ENCODE results near the gene DNA2.

The DNA2 gene

DNA sequence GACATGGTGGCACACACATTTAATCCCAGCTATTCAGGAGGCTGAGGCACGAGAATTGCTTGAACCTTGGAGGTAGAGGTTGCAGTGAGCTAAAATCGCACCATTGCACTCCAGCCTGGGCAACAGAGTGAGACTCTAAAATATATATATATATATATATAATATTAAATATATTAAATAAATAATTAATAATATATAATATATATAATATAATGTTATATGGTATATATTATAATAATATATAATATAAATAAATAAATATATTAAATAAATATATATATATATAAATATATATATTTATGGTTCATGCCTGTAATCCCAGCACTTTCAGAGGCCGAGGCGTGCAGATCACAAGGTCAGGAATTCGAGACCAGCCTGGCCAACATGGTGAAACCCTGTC, 105.2 kb downstream of the DNA2 start:
- peaks cover 0 to 3% (median 0%) of the 10 kb centered on the region in 5 donors for H3K9me3 ChIP-seq (ENCODE audit: control insufficient read depth in 5 of 5, low read length in 5 of 5)
- H3K9ac ChIP-seq (ENCODE audit: low read length in 5 of 5) = no peak overlapping the region
- no peaks in the 10 kb centered on the region for H3K4me1 ChIP-seq (ENCODE audit: control insufficient read depth in 5 of 5, insufficient read depth in 5 of 5, low read length in 5 of 5)
- no peak overlapping the region for H3K4me3 ChIP-seq (ENCODE audit: low read depth in 1 of 5, low read length in 5 of 5)
- H3K36me3 ChIP-seq (ENCODE audit: control insufficient read depth in 5 of 5, insufficient read depth in 5 of 5, low read length in 5 of 5) = peaks cover 8 to 45% (median 30%) of the 10 kb centered on the region in 5 donors
- H3K27me3 ChIP-seq (ENCODE audit: control insufficient read depth in 5 of 5, insufficient read depth in 4 of 5, low read length in 5 of 5) = no peaks in the 10 kb centered on the region
- H3K27ac ChIP-seq (ENCODE audit: low read depth, low read length) = no peak overlapping the region

GRCh38 chr10:68365611-68366010, 106.2 kb downstream of the DNA2 start:
- Histone ChIP-seq H3K4me3 (ENCODE audit: low read depth in 1 of 5, low read length in 5 of 5) (no peak overlapping the region), H3K36me3 (ENCODE audit: control insufficient read depth in 5 of 5, insufficient read depth in 5 of 5, low read length in 5 of 5) (peaks cover 12 to 49% (median 32%) of the 10 kb centered on the region in 5 donors), H3K9ac (ENCODE audit: low read length in 5 of 5) (no peak overlapping the region)

GRCh38 chr10:68364101-68364886, 107.5 kb downstream of the DNA2 start:
- Histone ChIP-seq H3K4me1 (ENCODE audit: control insufficient read depth in 5 of 5, insufficient read depth in 5 of 5, low read length in 5 of 5) (no peaks in the 10 kb centered on the region), H3K36me3 (ENCODE audit: control insufficient read depth in 5 of 5, insufficient read depth in 5 of 5, low read length in 5 of 5) (peaks cover 12 to 44% (median 30%) of the 10 kb centered on the region in 5 donors), H3K4me3 (ENCODE audit: low read depth in 1 of 5, low read length in 5 of 5) (no peak overlapping the region), H3K9ac (ENCODE audit: low read length in 5 of 5) (no peak overlapping the region), H3K27me3 (ENCODE audit: control insufficient read depth in 5 of 5, insufficient read depth in 4 of 5, low read length in 5 of 5) (no peaks in the 10 kb centered on the region), H3K27ac (ENCODE audit: low read depth, low read length) (no peak overlapping the region), H3K9me3 (ENCODE audit: control insufficient read depth in 5 of 5, low read length in 5 of 5) (no peaks in the 10 kb centered on the region)

More at GRCh38 chr10:68365611-68366010, 106.2 kb downstream of the DNA2 start:
- H3K9me3 ChIP-seq (ENCODE audit: control insufficient read depth in 5 of 5, low read length in 5 of 5) = no peaks in the 10 kb centered on the region
- no peaks in the 10 kb centered on the region for H3K4me1 ChIP-seq (ENCODE audit: control insufficient read depth in 5 of 5, insufficient read depth in 5 of 5, low read length in 5 of 5)
- no peak overlapping the region for H3K27ac ChIP-seq (ENCODE audit: low read depth, low read length)
- no peaks in the 10 kb centered on the region for H3K27me3 ChIP-seq (ENCODE audit: control insufficient read depth in 5 of 5, insufficient read depth in 4 of 5, low read length in 5 of 5)

Measured in subcutaneous abdominal adipose tissue (tissue), 5 donors.